ENCODE measurements around the gene FCHSD2.

The FCHSD2 gene

GRCh38 chr11:73019449-73019848 is 122.7 kb downstream of the FCHSD2 start:
- Histone ChIP-seq H3K4me1 (ENCODE audit: insufficient read depth, low read length) (no peaks in the 10 kb centered on the region), H3K27ac (ENCODE audit: low read length) (no peak overlapping the region), H4K20me1 (ENCODE audit: insufficient read depth, low read length) (no peaks in the 10 kb centered on the region), H3K4me2 (ENCODE audit: insufficient read depth, low read length) (no peak overlapping the region), H3K9me3 (ENCODE audit: insufficient read depth, low read length, severe bottlenecking) (peaks cover 6% of the 10 kb centered on the region), H3K27me3 (ENCODE audit: insufficient read depth, low read length, poor library complexity) (no peaks in the 10 kb centered on the region), H3K4me3 (ENCODE audit: low read depth in 1 of 2, low read length in 2 of 2) (no peak overlapping the region), H3K79me2 (ENCODE audit: insufficient read depth, low read length) (peaks cover 21% of the 10 kb centered on the region; the same call in 1 of the 2 replicates), H2AFZ (ENCODE audit: low read depth, low read length) (no peak overlapping the region), H3K36me3 (ENCODE audit: insufficient read depth, low read length) (no peaks in the 10 kb centered on the region; the same call in 1 of the 2 replicates), H3K9ac (ENCODE audit: low read depth, low read length) (no peak overlapping the region)
- TF ChIP-seq EZH2 (IDR thresholded peaks at IDR 0.05; ENCODE audit: borderline replicate concordance, low read depth, low read length, severe bottlenecking) (no peak), CTCF (IDR thresholded peaks at IDR 0.05; ENCODE audit: borderline replicate concordance, extremely low read depth, low read length, poor library complexity, severe bottlenecking) (no peak)
- peak; percentile 80 for ATAC-seq (ENCODE audit: insufficient read depth, low read depth)
- DNase-seq: no peak

- Histone ChIP-seq H3K9me3 (ENCODE audit: insufficient read depth, low read length, severe bottlenecking) (peaks cover 3% of the 10 kb centered on the region), H3K27ac (ENCODE audit: low read length) (no peak overlapping the region), H3K27me3 (ENCODE audit: insufficient read depth, low read length, poor library complexity) (no peaks in the 10 kb centered on the region), H4K20me1 (ENCODE audit: insufficient read depth, low read length) (no peaks in the 10 kb centered on the region), H3K36me3 (ENCODE audit: insufficient read depth, low read length) (no peaks in the 10 kb centered on the region), H3K4me2 (ENCODE audit: insufficient read depth, low read length) (no peak overlapping the region), H3K4me3 (ENCODE audit: low read depth in 1 of 2, low read length in 2 of 2) (no peak overlapping the region), H3K9ac (ENCODE audit: low read depth, low read length) (no peak overlapping the region), H2AFZ (ENCODE audit: low read depth, low read length) (no peak overlapping the region), H3K4me1 (ENCODE audit: insufficient read depth, low read length) (no peaks in the 10 kb centered on the region), H3K79me2 (ENCODE audit: insufficient read depth, low read length) (peaks cover 19% of the 10 kb centered on the region; the same call in 1 of the 2 replicates)
- DNase-seq (no peak), ATAC-seq (ENCODE audit: insufficient read depth, low read depth) (no peak)
- no peak for TF ChIP-seq EZH2 (IDR thresholded peaks at IDR 0.05; ENCODE audit: borderline replicate concordance, low read depth, low read length, severe bottlenecking)
- TF ChIP-seq CTCF (IDR thresholded peaks at IDR 0.05; ENCODE audit: borderline replicate concordance, extremely low read depth, low read length, poor library complexity, severe bottlenecking): no peak
These were observed 123.3 kb downstream of the FCHSD2 start for GRCh38 chr11:73018856-73019255.

GRCh38 chr11:73017024-73017751 is 124.9 kb downstream of the FCHSD2 start:
- H3K4me1 ChIP-seq (ENCODE audit: insufficient read depth, low read length): no peaks in the 10 kb centered on the region
- no peaks in the 10 kb centered on the region for H3K27me3 ChIP-seq (ENCODE audit: insufficient read depth, low read length, poor library complexity)
- no peaks in the 10 kb centered on the region for H3K9me3 ChIP-seq (ENCODE audit: insufficient read depth, low read length, severe bottlenecking)
- peaks cover 11% of the 10 kb centered on the region; the same call in 1 of the 2 replicates for H3K79me2 ChIP-seq (ENCODE audit: insufficient read depth, low read length)
- no peak overlapping the region for H3K4me2 ChIP-seq (ENCODE audit: insufficient read depth, low read length)
- no peak for ATAC-seq (ENCODE audit: insufficient read depth, low read depth)
- H4K20me1 ChIP-seq (ENCODE audit: insufficient read depth, low read length): no peaks in the 10 kb centered on the region
- no peak overlapping the region for H3K27ac ChIP-seq (ENCODE audit: low read length)
- H3K9ac ChIP-seq (ENCODE audit: low read depth, low read length): no peak overlapping the region
- no peak overlapping the region for H3K4me3 ChIP-seq (ENCODE audit: low read depth in 1 of 2, low read length in 2 of 2)
- TF ChIP-seq EZH2 (IDR thresholded peaks at IDR 0.05; ENCODE audit: borderline replicate concordance, low read depth, low read length, severe bottlenecking): no peak
- no peak overlapping the region for H2AFZ ChIP-seq (ENCODE audit: low read depth, low read length)
- DNase-seq: no peak
- peaks cover 3% of the 10 kb centered on the region; the same call in 1 of the 2 replicates for H3K36me3 ChIP-seq (ENCODE audit: insufficient read depth, low read length)

- Histone ChIP-seq H3K4me1 (ENCODE audit: insufficient read depth, low read length) (no peaks in the 10 kb centered on the region), H3K27ac (ENCODE audit: low read length) (no peak overlapping the region), H3K27me3 (ENCODE audit: insufficient read depth, low read length, poor library complexity) (no peaks in the 10 kb centered on the region), H3K9ac (ENCODE audit: low read depth, low read length) (no peak overlapping the region), H3K36me3 (ENCODE audit: insufficient read depth, low read length) (peaks cover 27% of the 10 kb centered on the region), H3K4me3 (ENCODE audit: low read depth in 1 of 2, low read length in 2 of 2) (no peak overlapping the region), H3K9me3 (ENCODE audit: insufficient read depth, low read length, severe bottlenecking) (peaks cover 21% of the 10 kb centered on the region), H3K4me2 (ENCODE audit: insufficient read depth, low read length) (no peak overlapping the region), H3K79me2 (ENCODE audit: insufficient read depth, low read length) (no peaks in the 10 kb centered on the region), H4K20me1 (ENCODE audit: insufficient read depth, low read length) (no peaks in the 10 kb centered on the region), H2AFZ (ENCODE audit: low read depth, low read length) (no peak overlapping the region)
- DNase-seq (no peak), ATAC-seq (ENCODE audit: insufficient read depth, low read depth) (no peak)
- no peak for TF ChIP-seq CTCF (IDR thresholded peaks at IDR 0.05; ENCODE audit: borderline replicate concordance, extremely low read depth, low read length, poor library complexity, severe bottlenecking)
- no peak for TF ChIP-seq EZH2 (IDR thresholded peaks at IDR 0.05; ENCODE audit: borderline replicate concordance, low read depth, low read length, severe bottlenecking)
These were observed 129.1 kb downstream of the FCHSD2 start for GRCh38 chr11:73013021-73013420.

Data from DND-41 (cell line).